HG03280 (cell line): Measurements from ENCODE around the gene TSPAN8.
"Not testable (repeated sequence)": the region's sequence is repeated elsewhere in the genome, so short reads cannot be mapped to it uniquely, and the experiment has no call there.

Source experiments
- ATAC-seq: cut with Tn5 transposase; IDR thresholded peaks from one replicate; pipeline ENCODE4 v1.9.1; 2021; ENCODE audit warnings: mild to moderate bottlenecking, moderate library complexity; ENCODE audit not compliant: unreplicated experiment

The TSPAN8 gene

DNA sequence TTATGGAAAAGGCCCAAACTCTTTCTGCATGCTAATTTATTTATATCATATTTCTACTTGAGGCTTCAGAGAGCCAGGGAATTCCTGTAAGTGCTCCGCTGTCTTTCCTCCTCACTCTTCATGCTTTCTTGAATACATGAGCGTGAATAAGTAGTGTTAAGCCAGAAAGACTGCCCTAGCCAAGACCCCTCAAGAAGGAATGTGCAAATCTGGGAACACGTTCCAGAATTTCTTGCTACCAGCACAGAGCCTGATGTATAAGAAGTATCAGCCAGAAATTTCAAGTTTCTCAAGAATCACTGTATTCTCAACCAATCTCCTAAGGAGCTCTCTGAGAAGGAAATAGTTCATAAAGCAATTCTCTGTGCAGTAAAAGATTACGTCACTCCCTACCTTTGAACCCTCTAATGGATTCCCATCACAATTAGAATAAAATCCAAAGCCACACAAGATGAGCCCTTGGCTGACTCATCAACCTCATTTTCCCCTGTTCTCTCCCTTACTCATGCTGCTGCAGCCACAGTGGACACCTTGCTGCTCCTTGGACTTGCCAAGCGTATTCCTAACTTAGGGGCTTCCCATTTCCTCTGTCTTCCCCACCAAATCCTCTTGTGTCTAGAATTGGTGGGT is 6.9 kb upstream of the TSPAN8 start:
- no peak for ATAC-seq

DNA sequence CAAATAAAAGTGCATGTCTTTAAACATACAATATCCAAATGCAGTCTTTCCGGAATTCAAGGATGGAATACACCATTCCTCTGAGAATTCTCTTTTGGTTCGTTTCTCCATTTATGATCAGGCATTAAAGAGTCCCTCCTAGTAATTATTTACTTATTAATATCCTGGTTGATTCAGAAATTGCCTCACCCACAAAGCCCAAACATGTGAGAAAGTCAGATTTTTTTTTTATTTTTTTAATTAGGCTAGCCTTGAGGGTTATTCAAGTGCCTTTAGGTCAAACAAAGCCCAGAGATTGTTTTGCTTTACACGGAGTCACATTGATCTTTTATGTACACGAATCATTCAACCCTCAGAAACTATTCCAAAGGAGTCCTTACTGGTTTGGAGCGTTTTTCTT is 6.4 kb upstream of the TSPAN8 start:
- ATAC-seq, result no peak

DNA sequence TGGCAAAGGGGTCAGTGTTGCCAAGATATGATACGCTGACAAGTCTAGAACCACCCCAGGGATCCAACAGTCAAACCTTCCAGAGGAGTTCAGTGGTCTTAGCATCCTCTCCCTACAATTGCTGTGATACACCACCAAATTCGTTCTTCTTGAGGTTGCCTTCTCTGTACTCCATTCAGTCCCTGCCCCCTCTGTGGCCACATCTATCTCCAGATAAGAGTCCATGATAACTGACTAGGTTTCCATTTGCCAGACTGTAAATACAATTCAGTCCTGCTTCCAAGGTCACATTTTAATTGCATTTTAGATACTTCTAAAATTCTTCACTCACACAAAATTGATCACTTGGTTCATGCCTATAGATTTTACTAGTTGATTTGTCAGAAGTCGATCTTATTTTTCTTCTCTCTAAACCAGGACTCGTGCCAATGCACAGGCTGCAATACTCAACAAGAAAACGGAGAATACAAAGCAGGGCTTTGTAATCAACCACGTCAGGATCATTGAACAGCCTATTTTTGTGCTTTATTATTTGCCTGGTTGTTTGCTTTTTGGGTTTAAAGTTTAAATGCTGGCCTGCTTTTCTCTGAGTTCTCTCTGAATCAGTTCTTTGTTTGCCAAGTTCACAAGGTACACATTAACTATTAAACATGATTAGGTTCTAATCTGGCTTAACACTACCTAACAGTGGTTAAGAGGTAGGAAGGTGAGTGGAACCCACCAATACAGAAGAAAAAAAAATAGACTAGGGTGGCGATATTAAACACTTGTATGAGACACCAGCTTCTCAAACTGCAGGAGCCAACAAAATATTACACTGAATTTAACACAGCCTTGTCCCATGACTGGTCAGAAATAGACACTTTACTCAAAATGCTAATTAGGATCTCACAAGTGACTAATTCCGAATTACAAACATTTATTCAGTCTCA is 5.3 kb upstream of the TSPAN8 start:
- no peak for ATAC-seq

DNA sequence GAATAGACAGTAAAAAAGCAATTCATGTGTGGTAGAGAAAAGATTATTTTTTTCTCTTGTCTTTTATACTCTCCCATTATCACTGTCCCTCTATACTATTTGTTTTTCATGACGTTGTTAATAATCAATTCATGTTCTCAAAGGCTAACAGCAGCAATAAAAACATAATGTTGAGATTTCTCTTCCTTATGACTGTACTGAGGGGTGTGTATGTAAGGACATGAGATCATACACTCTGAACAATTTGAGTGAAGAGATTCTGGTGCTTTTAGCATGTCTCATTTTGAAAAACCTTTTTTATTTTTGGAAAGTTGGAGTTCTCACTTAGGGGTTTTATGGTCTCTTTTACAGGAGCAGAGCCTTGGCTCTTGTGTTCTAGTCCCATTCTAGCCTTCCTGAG is 3.8 kb upstream of the TSPAN8 start:
- no peak for ATAC-seq

DNA sequence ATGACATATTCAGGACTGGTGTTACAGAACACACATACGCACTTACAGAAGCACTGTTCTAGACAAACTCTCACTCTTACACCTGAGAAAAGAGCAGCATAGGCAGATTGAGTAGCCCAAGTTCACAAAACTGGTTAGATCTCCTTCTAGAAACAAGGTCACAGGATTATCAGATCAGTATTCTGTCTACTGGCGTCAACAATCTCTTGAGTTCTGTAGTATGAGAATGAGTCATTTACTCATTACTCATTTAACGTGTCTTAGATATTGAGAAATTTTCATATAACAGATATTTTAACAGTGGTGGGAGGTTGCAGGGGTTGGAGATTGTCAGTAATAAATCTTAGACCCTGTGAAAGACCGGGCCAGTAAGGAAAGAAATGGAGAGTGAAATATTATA is 2.8 kb upstream of the TSPAN8 start:
- no peak for ATAC-seq

DNA sequence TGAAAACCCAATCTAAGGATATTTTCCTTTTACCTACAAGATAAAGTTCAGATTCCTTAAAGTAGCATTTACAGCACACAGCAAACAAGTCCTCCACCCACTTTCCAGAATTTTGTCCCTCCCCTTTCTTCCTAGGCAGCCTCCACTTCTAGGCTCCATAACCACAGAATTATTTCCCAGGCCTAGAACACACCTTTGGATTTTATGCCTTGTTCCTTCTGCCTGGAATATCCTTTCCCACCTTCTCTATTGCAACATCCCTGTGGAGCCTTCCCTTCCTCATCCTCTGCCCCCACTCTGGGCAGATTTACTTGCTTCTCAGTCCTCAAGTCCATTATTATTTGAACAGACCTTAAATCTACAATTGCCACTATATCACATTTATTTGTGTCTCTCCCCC is 2.1 kb upstream of the TSPAN8 start:
- ATAC-seq, result no peak

DNA sequence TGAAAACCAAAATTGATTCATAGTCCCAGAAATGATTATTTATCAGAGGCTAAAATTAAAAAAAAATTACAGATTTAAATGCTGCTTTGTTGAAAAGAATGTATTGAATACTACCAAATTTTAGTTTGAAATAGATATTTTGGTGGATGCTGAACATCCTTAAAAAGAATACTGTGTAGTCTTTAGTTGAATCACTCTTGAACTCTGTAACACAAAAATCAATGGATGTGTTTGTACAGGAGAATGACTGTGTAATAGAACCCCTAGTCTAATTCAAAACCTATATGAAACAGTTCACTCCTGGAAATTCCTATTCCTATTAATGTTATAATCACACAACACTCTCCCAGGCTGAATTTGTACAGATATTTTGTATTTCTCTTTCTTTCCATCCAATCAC is 1.5 kb upstream of the TSPAN8 start:
- no peak for ATAC-seq

DNA sequence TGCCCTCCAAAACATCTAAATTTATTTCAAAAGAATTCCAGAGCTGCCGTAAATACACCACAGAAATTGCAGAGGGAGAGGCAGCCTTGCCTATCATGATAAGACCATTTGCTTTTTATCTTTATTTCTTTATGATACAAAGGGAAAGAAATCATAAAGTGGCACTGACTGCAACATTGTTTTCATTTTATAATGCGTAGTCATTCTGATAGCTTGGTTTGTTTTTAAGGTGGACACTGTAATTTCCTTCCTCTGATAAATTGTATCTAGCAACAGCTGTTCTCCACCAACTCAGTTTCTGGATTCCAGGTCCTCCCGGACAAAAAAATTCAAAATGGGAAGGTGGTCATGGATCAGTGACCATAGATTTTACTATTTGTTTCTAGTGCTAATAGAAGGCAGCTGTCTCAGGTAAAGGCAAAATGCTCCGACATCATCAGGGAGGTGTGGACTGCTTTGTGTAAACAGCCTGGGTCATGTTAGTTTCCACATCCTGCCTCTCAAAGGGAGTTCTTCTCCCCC is 623 bp upstream of the TSPAN8 start:
- ATAC-seq, result no peak

DNA sequence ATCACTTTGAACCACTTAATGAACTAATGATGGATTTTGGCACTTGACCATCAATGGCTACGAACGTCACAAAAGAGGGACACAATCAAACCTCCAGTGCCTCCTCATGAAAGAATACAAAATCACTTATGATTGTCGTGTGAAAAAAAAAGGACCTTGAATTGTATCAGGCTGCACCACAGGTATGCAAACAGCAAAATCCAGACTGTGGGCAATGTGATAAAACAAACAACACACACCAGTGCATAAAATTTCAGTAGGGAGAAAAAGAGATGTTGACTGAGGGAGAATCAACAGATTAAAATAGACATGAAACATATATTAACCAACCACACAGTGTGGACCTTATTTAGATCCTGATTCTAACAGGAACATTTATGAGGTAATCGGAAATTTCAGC is 2.6 kb downstream of the TSPAN8 start:
- ATAC-seq, result no peak

DNA sequence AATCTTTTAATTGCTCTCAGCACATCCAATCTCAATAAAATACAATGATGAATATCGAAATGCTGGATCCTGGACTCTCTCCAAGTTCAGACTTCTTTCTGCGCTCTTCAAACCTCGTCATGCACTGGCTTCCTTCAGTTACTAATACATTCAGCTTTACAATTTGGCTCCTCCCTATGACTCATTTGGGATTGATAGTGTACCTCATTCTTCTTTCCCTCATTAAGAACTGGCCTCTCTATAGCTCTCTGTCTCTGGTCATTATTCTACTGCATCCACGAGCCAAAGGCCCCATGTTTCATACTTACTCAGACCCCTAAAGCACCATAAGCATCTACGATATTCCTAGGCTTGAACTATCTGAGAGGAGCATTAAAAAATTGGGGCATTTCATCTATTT is 4.9 kb downstream of the TSPAN8 start:
- ATAC-seq, result no peak

DNA sequence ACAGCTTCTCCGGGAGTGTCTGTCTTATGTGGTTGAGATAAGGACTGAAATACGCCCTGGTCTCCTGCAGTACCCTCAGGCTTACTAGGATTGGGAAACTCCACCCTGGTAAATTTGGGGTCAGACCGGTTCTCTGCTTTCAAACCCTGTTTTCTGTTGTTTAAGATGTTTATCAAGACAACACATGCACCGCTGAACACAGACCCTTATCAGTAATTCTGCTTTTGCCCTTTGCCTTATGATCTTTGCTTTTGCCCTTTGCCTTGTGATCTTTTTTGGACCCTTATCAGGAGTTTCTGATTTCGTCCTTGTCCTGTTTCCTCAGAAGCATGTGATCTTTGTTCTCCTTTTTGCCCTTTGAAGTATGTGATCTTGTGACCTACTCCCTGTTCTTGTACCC is 7.8 kb downstream of the TSPAN8 start:
- ATAC-seq, result not testable (repeated sequence)

DNA sequence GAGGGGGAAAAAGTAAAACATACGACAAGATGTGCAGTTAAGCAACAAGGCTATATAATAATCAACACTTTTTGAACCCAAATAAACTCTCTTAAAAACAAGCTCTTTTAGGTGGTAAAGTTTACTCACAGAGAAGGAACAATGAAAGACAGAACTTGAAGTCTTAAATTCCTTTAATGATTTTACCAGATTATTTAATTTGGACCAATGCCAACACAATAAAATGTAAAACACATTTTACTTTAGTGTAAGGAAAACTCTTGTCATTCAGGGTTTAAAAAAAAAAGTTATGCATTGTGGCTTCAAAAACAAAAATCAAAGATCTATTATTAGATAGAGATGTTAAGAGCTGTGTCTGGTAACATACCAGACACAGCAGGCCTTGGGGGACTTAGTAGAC is 13.1 kb downstream of the TSPAN8 start:
- no peak for ATAC-seq

DNA sequence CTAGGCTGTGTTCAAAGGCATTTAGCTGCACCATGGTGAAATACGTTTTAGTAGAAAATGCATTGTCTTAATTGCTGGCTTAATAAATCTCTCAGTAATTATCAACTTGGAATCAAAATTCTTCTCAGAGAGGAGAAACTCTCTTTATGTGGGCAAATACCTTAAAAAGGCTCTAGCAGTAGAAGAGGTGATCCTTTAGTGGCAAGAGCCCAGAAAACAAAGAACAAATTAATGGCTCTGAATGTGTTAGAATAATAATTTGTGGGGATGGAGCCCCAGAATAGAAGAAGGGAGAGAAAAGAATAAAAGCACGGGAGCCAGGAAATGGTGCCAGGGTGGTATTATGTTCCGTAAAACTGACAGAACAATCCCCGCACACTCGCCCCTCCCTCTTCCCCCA is 14.8 kb downstream of the TSPAN8 start:
- no peak for ATAC-seq

DNA sequence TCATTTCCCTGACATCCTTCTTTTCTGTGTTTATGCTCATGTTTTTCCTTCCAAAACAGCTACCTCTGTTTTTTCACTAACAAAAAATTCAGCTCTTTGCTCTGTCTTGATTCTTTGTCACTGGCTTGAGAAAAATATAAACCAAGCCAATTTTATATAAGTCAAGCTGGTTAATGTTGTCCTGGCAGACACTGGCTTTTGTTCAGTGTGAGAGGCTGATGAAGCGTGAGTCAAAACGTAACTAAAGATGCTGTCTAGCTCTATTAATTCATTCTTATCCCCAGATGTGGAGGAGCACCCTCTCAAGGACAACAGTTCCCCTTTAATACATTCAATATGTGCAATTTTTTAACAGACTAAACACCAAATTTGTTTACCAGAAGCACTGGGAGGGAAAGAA is 15.8 kb downstream of the TSPAN8 start:
- no peak for ATAC-seq

DNA sequence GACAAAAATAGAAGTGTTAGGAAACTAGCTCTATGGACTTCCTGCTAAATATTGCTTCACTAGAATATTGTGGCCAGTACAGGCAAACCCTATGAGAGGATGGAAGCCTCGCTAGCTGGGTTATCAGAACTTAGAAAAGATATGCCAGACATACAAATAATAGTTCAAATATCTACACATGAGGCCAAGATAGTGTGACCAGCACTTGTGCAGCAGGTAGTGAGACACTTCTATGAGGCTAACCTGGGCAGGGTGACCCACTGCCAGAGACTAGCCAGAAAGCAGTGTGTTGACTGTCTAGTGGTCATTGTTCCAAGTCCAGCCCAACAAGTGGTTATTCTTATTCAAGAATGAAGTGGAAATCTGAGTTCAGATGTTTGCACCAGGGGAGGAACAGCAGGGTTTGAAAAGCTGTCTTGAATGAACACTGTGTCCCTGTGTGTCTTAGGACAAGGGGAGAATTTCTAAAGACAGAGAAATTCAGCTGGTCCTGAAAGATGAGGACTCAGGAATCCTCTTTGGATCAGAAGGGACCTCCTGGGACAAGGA is 16.3 kb downstream of the TSPAN8 start:
- no peak for ATAC-seq

DNA sequence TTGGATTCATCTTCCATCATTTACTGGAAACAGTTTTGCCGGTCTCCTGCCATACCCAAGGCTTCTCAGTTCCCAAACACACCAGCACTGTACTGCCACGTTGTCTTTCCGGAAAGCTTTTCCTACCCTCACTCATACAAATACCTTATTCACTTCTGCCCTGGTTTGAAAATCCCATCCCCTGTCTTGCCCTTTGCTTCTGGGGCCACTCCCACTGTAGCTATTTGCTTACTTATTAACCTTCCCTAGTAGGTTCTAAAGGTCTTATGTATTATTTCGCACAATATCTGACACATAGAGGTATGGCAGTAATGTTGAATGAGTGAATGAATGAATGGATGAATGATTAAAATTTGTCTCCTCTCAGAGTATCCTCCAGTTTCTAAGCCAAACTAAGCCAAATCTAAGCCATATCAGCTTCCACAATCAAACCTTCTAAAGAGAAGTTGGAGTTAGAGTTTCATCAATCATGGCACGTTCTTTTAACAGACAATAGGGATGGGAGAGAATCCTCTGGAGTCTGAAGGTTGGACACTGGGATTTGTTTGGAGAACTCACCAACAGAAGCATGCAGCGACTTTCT is 18.6 kb downstream of the TSPAN8 start:
- no peak for ATAC-seq

DNA sequence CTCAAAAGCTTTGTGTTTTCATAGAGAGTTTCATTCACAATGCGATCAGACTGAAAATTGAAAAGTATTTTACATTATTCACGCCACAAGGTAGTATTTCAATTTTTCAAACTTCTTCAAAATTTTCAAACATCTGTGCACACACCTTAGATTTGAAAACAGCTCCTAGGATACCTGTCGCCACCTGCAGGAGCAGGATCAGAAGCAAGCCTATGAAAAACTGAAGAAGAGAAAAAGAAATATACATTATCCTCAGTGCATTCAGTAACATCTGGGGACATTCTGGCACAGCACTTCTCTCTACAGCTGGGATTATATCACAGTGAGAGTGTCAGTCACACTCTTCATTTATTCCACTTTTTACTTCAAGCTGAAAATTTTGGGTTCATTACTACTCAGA is 19.8 kb downstream of the TSPAN8 start:
- no peak for ATAC-seq

DNA sequence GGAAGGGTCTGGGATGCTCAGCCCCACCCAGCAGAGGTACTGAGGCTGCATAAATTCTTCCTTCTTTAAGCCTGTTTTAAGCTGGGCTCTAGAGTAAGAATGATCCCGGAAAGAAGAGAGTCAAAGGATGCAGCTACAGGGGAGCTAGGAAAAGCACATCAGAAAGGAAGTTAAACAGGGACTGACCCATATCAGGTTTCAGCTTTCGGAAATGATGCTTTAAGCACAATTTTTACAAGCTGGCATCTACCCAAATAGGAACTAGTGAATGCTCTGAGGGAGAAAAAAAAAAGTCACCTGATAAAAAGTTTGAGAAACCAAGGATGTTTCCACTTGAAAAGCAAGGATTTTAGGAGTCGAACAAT is 22.0 kb downstream of the TSPAN8 start:
- ATAC-seq, result no peak

DNA sequence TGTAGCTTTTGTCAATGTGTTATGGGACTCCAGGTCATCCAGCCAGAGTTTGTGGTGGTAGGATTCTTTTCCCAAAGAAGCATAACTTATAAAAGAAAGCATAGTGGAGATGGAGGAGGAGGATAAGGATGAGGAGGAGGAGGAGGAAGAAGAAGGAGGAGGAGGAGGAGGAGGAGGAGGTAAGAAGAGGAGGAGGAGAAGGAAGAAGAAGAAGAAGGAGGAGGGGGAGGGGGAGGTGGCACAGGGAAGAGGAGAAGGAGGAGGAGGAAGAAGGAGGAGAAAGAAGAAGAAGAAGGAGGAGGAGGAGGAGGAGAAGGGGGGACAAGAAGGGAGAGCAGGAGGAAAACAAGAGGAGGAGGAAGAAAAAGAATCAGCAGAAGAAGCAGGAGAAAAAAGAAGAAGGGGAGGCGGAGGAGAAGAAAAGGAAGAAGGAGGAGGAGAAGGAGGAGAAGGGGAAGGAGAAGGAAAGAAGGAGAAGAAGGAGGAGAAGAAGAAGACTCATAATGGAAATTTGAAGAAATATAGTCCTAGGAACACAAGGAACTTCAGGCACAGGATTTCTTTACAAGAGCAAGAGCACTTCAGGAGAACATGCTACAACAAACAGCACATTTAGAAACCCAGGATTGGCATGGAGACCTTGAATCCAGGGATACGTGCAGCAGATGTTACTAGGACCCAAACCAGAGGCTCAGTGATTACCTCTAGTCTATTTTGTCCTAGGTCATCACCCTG is 22.6 kb downstream of the TSPAN8 start:
- no peak for ATAC-seq

DNA sequence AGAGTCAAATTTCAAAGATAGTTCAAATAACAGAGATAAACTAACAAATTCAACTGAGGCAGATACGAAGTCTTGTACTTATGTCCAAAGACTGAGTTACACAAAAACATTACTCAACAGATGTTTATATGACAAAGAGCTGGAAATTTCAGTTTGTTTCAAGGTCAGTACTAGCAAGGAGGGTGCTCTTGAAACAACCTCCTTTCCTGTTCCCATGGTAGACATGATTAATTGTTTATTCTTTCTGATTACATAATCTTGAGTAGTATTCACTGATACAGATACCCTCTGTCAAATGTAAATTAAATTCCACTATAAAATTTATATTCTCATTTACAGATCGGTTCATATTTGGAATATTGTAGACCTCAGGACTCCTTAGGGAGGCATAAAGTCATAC is 23.4 kb downstream of the TSPAN8 start:
- ATAC-seq, result no peak

DNA sequence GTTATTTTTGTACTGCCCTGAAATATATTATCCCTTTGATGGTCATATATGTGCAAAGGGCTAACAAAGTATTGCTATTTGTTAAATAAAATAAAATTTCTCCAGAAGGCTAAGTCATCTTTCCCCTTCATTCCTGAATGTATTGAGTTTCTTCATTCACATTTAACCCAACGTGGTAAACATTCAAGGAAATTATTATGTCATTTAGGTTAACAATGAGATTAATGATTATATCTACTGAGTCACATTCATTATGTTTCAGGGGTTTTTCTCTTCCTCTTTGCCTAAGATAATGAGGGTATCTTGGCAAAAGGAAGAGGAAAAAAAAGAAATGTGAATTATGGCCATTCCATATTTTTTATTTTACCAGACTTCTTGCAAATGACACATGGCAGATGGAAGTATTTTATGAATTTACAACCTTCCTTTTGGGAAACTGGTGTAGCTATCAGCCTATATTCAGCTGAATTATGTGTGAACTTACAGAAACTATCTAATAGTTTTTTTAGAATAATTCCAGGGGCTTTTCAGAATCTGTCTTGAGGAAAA is 27.2 kb downstream of the TSPAN8 start:
- ATAC-seq, result no peak
